Endothelial cell of umbilical vein (primary cell): ENCODE data around the gene MAMDC2. TPM values are rescaled to one million over a fixed set of nuclear protein-coding genes. Genes with fewer than 3 reads are reported as not detected.

Experiments
- BruUV-seq: library from RNA; stranded (reverse); fragments of 400-500 nt; replicated peaks from 2 replicates; lab custom pipeline; 2021; lab: Mats Ljungman, UMichigan
- CTCF ChIA-PET: fragments of 300-600, 350-600 bp; sonication (Branson Sonifier 250); formaldehyde crosslinking; loops from one replicate; lab custom pipeline; 2021; ENCODE audit warnings: antibody characterized with exemption, inconsistent platforms; lab: Charles Lee
- POLR2A ChIA-PET: fragments of 300-600, 350-600 bp; sonication (Branson Sonifier 250); formaldehyde crosslinking; loops from one replicate; lab custom pipeline; 2021; ENCODE audit warnings: antibody characterized with exemption, inconsistent platforms; lab: Charles Lee
- DNase-seq: peaks from one replicate; pipeline ENCODE4 v3.0.0-alpha.2; 2011; ENCODE audit warnings: low read depth, low spot score
- FAIRE-seq: peaks from 2 replicates; lab custom pipeline; 2011; peaks lifted over from hg19 to GRCh38; lab: Jason Lieb, UNC
- H2AFZ ChIP-seq: 2 replicates; pipeline ENCODE4 v1.6.0; 2012; ENCODE audit warnings: low read depth, low read length, control low read depth, inconsistent platforms
- H3K27ac ChIP-seq: 2 replicates; pipeline ENCODE4 v1.5.1; 2011; ENCODE audit warnings: low read depth, mild to moderate bottlenecking, control low read depth, low read length, moderate library complexity; ENCODE audit not compliant: insufficient read depth
- H3K27me3 ChIP-seq, 2 experiments: 2 replicates each; pipeline versions ENCODE4 v1.6.0 to v1.6.1; 2011; ENCODE audit warnings: low read length in 2 of 2, mixed read lengths in 1 of 2; ENCODE audit not compliant: control insufficient read depth in 2 of 2, insufficient read depth in 2 of 2
- H3K36me3 ChIP-seq, 2 experiments: 2 replicates in 1 of 2; 3 replicates in 1 of 2; pipeline ENCODE4 v1.5.1; 2011; ENCODE audit warnings: low read length in 2 of 2, mild to moderate bottlenecking in 1 of 2, moderate library complexity in 1 of 2; ENCODE audit not compliant: control insufficient read depth in 2 of 2, insufficient read depth in 2 of 2; ENCODE audit errors: extremely low read depth in 1 of 2
- H3K4me1 ChIP-seq: 3 replicates; pipeline ENCODE4 v1.5.1; 2011; ENCODE audit warnings: mild to moderate bottlenecking, low read length; ENCODE audit not compliant: control insufficient read depth, insufficient read depth; ENCODE audit errors: extremely low read depth
- H3K4me2 ChIP-seq: 2 replicates; pipeline ENCODE4 v1.6.1; 2011; ENCODE audit warnings: low read length, control low read depth, mixed read lengths; ENCODE audit not compliant: insufficient read depth
- H3K4me3 ChIP-seq, 3 experiments: fragments of 200-600 bp in 1 of 3; sonication (generic), shearing (Covaris generic) in 1 of 3; replicated peaks in 1 of 3; 2 replicates each; pipeline ENCODE4 v1.5.1; 2011 to 2016; ENCODE audit warnings: control low read depth in 3 of 3, low read length in 3 of 3, mild to moderate bottlenecking in 2 of 3, inconsistent platforms in 1 of 3, low read depth in 1 of 3, moderate library complexity in 1 of 3; ENCODE audit not compliant: insufficient read depth in 1 of 3
- H3K79me2 ChIP-seq: 2 replicates; pipeline ENCODE4 v1.6.0; 2012; ENCODE audit warnings: low read length, inconsistent platforms; ENCODE audit not compliant: control insufficient read depth, insufficient read depth
- H3K9ac ChIP-seq: replicated peaks from 2 replicates; pipeline ENCODE3; 2011; ENCODE audit warnings: low read length, control low read depth; ENCODE audit not compliant: insufficient read depth; ENCODE audit errors: extremely low read depth
- H3K9me1 ChIP-seq: replicated peaks from 3 replicates; pipeline ENCODE4 v1.6.0; 2011; ENCODE audit warnings: mild to moderate bottlenecking, low read length; ENCODE audit not compliant: control insufficient read depth, insufficient read depth; ENCODE audit errors: extremely low read depth
- H3K9me3 ChIP-seq: replicated peaks from 2 replicates; pipeline ENCODE4 v1.5.1; 2012; ENCODE audit warnings: low read length, inconsistent platforms; ENCODE audit not compliant: control insufficient read depth, insufficient read depth
- H4K20me1 ChIP-seq: replicated peaks from 2 replicates; pipeline ENCODE3; 2011; ENCODE audit warnings: mild to moderate bottlenecking, low read length; ENCODE audit not compliant: control insufficient read depth, insufficient read depth; ENCODE audit errors: extremely low read depth
- CTCF ChIP-seq, 2 donors: IDR thresholded peaks; 1 replicate in 1 of 2; 2 replicates in 1 of 2; pipeline ENCODE4 v1.5.1; 2011; ENCODE audit warnings: low read length in 2 of 2, mild to moderate bottlenecking in 2 of 2, moderate library complexity in 2 of 2, control low read depth in 1 of 2, inconsistent platforms in 1 of 2, low read depth in 1 of 2; ENCODE audit not compliant: insufficient read depth in 1 of 2; ENCODE audit errors: extremely low read depth in 1 of 2
- EZH2 ChIP-seq: IDR thresholded peaks from 2 replicates; pipeline ENCODE4 v1.6.1; 2012; ENCODE audit warnings: borderline replicate concordance, low read depth, mild to moderate bottlenecking, moderate library complexity, low read length, inconsistent platforms; ENCODE audit not compliant: severe bottlenecking
- FOS ChIP-seq: IDR thresholded peaks from 2 replicates; pipeline ENCODE4 v1.6.1; 2011; ENCODE audit warnings: mild to moderate bottlenecking, low read length, moderate library complexity, borderline replicate concordance; ENCODE audit not compliant: insufficient read depth
- GATA2 ChIP-seq: IDR thresholded peaks from 2 replicates; pipeline ENCODE4 v1.7.0; 2011; ENCODE audit warnings: low read depth, mild to moderate bottlenecking, moderate library complexity, mixed read lengths, low read length; ENCODE audit not compliant: insufficient read length, insufficient read depth
- JUN ChIP-seq: IDR thresholded peaks from 2 replicates; pipeline ENCODE4 v1.6.1; 2011; ENCODE audit warnings: borderline replicate concordance, low read depth; ENCODE audit not compliant: insufficient read length, insufficient read depth
- MAX ChIP-seq: IDR thresholded peaks from 2 replicates; pipeline ENCODE4 v1.6.1; 2011; ENCODE audit not compliant: insufficient read depth, insufficient read length
- MYC ChIP-seq: IDR thresholded peaks from one replicate; pipeline ENCODE4 v1.6.1; 2011; ENCODE audit warnings: mild to moderate bottlenecking, low read depth, low read length
- POLR2A ChIP-seq: IDR thresholded peaks from 2 replicates; pipeline ENCODE4 v1.6.1; 2012; ENCODE audit warnings: low read depth, mild to moderate bottlenecking, control low read depth, low read length
- POLR2AphosphoS5 ChIP-seq: IDR thresholded peaks from 2 replicates; pipeline ENCODE4 v1.6.1; 2012; ENCODE audit warnings: low read depth, mild to moderate bottlenecking, control low read depth, low read length, moderate library complexity; ENCODE audit not compliant: insufficient read depth
- dilution Hi-C: fragments of 300-500 bp; cut with MboI; formaldehyde crosslinking; loops from one replicate; pipeline ENCODE4 v1.15.0; 2019; ENCODE audit warnings: low sequenced_read_pairs; ENCODE audit not compliant: extremely low pct_ligation_motif_present
- intact Hi-C: fragments of 100-400 bp; cut with micrococcal nuclease; formaldehyde crosslinking; loops from one replicate; pipeline ENCODE4 v1.10.0; 2022
- polyA plus RNA-seq, 4 experiments: library from polyadenylated mRNA; depleted of rRNA in 3 of 4; stranded (reverse) in 3 of 4; unstranded in 1 of 4; fragments of >200 nt; gene quantifications; 2 replicates each; pipeline versions ENCODE4 v1.2.1 to v1.2.3, GENCODE V29; 2011 to 2012; ENCODE audit warnings: missing spikeins in 1 of 4
- total RNA-seq: library from RNA; stranded (reverse); gene quantifications from 2 replicates; pipeline ENCODE4 v1.2.3, GENCODE V29; 2021

MAMDC2 gene
- total and polyA plus RNA-seq, 2 donors (not counting 3 experiments of a cell fraction or from before 2014, with no cell fraction given): 0.60 to 1.1 TPM

- FAIRE-seq: no peak
- POLR2A ChIA-PET: no interaction called here
- dilution Hi-C loops: no loop called here
- Histone ChIP-seq H3K79me2 (no peaks in the 10 kb centered on the region), H3K9me1 (no peaks in the 10 kb centered on the region), H3K9ac (no peak overlapping the region), H4K20me1 (no peaks in the 10 kb centered on the region), H3K27me3 (no peaks in the 10 kb centered on the region), H3K4me2 (peak overlapping the region; percentile 31), H3K9me3 (no peaks in the 10 kb centered on the region), H3K4me3 (no peak overlapping the region), H3K27ac (no peak overlapping the region), H3K4me1 (peaks cover 22% of the 10 kb centered on the region), H2AFZ (no peak overlapping the region), H3K36me3 (no peaks in the 10 kb centered on the region)
- TF ChIP-seq EZH2: no peak
- no peak for TF ChIP-seq GATA2
- no peak for TF ChIP-seq JUN
- no peak for TF ChIP-seq FOS
- TF ChIP-seq POLR2A: no peak
- TF ChIP-seq CTCF (IDR thresholded peaks at IDR 0.05; ENCODE audit: extremely low read depth in 1 of 2, insufficient read depth in 1 of 2, low read depth in 1 of 2, low read length in 2 of 2): no peak
- no peak for TF ChIP-seq MAX
- no peak for TF ChIP-seq POLR2AphosphoS5
- no peak for TF ChIP-seq MYC
- CTCF ChIA-PET: interaction anchor here (2.3 kb wide), 1 partner anchor 23 kb away, joined by 21 read pairs; no protein-coding TSS in a partner anchor
- DNase-seq: no peak
- BruUV-seq: no TSS peak
- intact Hi-C loops: loop anchor here (10.0 kb wide), 1 partner anchor 90 kb away; no protein-coding TSS in a partner anchor
Measured at GRCh38 chr9:70135176-70135575, 91.5 kb downstream of the MAMDC2 start.
